ENCODE measurements around the gene DISP3.

- TF ChIP-seq EZH2phosphoT487 (IDR thresholded peaks at IDR 0.05; ENCODE audit: insufficient read depth, low read depth) (no peak), EZH2 (IDR thresholded peaks at IDR 0.05; ENCODE audit: insufficient read depth, poor library complexity, severe bottlenecking) (no peak)
These were observed 83.7 kb downstream of the DISP3 start for GRCh38 chr1:11562664-11563063.

Measured in GM23248 (cell line).